ENCODE results near the gene EHBP1L1.

EHBP1L1 gene

DNA sequence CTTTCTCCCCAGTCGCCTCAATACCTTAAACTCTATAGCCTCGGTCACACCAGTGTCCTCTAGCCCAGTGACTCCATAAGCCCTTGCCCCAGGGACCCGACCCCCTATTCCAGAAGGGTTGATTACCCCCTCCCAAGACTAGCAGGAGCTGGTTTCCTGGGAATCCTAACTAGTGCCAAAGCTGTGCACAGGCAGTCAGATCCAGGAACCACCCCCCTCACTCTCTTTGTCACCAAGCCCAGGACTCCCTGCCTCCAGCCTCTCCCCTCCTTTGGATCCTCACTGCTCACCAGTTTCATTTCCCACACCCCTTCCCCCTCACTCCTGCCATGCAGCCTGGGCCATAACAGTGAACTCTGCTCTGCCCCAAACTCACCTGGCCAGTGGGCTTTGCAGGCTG is 27.5 kb upstream of the EHBP1L1 start:
- TF ChIP-seq, protein P1, sequence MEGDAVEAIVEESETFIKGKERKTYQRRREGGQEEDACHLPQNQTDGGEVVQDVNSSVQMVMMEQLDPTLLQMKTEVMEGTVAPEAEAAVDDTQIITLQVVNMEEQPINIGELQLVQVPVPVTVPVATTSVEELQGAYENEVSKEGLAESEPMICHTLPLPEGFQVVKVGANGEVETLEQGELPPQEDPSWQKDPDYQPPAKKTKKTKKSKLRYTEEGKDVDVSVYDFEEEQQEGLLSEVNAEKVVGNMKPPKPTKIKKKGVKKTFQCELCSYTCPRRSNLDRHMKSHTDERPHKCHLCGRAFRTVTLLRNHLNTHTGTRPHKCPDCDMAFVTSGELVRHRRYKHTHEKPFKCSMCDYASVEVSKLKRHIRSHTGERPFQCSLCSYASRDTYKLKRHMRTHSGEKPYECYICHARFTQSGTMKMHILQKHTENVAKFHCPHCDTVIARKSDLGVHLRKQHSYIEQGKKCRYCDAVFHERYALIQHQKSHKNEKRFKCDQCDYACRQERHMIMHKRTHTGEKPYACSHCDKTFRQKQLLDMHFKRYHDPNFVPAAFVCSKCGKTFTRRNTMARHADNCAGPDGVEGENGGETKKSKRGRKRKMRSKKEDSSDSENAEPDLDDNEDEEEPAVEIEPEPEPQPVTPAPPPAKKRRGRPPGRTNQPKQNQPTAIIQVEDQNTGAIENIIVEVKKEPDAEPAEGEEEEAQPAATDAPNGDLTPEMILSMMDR (IDR thresholded peaks at IDR 0.05) = no peak

DNA sequence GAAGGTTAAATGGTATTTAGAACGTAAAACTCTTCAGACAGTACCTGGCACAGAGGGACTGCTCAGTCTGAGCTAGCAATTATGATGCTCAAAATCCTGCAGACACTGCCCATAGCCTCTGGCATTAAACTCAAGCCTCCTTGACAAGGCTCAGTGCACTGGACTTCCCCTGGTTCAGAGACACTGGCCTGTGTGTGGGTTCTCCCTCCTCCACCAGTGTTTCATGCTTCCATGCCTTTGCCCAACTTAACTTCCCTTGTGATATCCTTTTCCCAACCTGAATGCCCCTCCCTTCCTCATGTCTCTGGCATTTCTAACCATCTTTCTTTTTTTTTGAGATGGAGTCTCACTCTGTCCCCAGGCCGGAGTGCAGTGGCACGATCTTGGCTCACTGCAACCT is 26.8 kb upstream of the EHBP1L1 start:
- TF ChIP-seq, protein P1 (IDR thresholded peaks at IDR 0.05) = no peak

DNA sequence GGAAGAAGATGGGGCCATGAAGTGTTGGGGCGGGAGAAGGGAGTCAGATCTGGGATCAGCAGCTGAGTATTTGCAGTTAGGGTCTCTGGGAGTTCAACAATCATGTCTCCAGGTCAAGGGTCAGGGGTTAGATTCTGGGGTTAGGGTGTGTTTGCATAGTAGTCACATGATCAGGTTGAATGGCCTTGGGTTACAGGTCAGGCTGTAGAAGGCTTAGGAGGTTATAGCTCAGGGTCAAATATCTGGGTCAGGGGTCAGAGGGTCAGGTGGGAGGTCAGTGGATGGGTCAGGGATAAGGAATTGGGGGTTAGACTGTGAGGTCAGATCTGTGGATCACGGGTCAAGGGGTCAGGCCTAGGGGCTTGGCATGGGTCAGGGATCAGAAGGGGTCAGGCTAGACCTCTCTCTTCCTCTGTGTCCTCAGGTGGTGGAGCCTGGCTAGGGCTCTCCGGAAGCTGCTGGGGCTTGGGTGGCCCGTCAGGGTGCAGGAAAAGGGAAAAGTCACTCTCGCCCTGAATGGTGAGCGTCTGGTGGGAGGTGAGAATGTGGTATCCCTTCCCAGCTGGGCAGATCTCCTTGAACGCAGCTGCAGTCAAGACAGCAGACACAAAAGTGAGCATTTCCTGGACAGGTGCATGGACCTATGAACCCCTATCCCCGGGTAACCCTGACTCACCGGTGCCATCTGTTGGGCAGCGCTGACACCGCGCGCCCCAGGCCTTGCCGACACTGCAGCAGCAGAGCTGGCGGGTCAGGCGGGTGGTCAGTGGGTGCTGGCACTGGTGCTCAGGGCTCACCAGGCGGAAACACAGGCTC is 24.1 kb upstream of the EHBP1L1 start:
- TF ChIP-seq, protein P1 (IDR thresholded peaks at IDR 0.05) = peak; percentile 82

DNA sequence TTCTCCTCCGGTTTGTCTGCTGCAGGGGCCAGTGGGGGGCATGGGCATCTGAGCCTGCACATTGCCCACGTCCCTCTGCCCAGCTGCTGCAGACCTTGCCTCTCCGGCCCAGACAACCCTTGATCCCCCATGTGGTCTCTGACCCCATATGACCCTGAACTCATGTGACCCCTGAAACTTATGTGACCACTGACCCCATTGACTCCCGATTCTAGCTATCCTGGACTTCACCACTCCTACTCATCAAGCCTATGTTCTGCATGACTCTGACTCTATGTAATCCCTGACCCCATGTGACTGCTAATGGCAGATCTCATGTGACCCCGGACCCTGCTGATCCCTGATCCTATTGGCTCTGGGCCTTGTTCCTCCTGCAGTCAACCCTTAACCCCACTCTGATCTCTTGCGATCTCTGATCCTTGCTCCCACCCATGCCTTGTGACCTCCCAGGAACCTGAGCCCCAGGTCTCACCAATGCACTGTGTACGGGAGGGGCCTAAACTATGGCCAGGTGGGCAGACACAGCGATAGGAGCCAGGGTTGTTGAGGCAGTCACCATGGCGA is 23.4 kb upstream of the EHBP1L1 start:
- TF ChIP-seq, protein P1 (IDR thresholded peaks at IDR 0.05) = peak; percentile 24; the same call in 1 of the 2 replicates

DNA sequence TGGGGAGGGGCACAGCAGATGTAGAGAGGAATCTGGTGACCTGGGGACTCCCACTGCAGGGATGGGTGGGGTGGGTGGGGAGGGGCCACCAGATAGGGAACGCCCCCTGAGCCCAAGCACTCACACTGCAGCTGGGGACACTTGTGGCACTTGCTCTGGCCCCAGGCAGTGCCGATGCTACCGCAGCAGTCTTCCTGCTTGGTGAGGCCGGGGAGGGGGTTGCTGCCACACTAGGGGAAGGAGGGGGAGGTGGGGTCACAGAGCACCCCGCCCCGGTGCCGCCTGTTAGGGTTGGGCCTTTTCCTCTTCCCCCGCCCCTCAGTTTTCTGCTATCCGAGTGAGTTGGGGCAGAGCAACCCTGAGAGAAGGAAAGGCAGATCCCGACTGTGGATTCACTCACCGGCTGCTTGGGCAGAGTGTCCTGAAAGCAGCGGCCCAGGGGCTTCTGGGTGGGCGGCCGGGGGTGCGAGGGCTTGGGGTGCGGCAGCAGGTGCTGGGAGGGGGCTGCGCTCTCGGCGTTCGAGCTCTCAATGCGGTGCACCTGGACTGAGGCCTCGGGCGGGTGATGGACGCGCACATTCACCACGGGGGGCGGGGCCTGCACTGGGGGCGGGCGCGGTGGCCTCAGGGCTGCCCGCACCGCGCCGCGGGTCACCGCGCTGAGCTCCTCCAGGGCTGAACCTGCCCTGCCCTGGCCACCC is 22.4 kb upstream of the EHBP1L1 start:
- TF ChIP-seq, protein P1 (IDR thresholded peaks at IDR 0.05) = no peak

DNA sequence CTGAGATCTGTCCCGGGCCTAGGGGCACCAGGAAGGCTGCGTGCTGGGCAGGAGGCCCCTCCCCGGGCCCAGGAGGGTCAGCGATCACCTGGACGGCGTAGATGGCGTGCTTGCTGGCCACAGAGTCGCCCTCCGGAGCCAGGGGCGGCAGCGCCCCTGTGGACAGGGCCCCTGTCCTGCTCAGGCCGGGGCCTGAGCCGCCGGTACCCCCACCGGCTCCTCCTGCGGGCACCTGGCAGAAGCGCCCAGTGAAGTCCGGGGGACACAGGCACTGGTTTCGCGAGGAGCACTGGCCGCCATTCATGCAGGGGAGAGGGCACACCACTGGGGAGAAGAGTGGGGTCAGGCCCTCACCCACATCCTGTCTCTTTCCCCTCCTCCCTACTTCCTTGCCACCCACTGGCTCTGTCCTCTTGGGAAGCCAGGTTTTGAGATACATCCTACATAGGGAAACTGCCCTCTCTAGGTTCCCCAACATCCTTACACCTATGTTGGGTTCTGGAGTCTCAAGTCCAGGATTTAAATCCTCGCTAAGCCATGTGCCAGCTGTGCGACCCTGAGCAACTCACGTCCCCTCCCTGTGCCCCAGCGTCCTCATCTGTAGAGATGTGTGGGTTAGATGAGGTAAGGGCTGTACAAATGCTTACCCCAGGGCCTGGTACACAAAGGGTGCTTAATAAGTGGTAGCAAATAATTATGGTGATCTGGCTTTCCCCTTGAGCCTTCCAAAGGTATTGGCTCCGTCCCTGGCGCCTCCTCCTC is 21.6 kb upstream of the EHBP1L1 start:
- TF ChIP-seq, protein P1 (IDR thresholded peaks at IDR 0.05) = no peak

DNA sequence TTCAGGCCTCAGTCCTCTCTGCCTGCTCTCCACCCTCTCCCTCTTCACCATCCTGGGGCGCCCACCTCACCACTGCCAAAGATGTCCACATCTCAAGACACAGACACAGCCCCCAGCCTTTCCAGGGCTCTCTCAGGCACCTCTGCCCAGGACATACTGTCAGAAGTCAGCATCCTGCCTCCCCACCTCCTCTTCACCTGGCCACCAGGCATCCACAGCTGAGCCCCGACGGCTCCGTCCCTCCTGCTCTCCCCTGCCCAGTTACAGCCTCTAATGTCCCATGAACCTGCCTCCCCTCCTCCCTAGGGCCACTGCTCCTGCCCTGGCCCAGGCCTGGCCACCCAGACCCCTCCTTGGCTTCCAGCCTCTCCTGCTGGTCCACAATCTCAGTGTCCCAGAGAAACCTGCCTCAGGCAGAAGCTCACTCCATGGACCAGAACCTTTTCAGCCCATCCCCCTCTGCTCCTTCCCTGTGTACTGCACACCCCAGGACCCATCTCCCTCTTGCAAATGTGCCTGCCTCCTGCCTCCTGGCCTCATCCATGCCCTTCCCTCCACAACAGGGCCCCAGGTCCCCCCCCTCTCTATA is 20.9 kb upstream of the EHBP1L1 start:
- TF ChIP-seq, protein P1 (IDR thresholded peaks at IDR 0.05) = no peak

Data from LNCAP (cell line).